Body of pancreas (tissue), 4 donors: ENCODE measurements around the gene MRPL43.

Experiments used
- POLR2A ChIP-seq, 3 donors: fragments of 450-650 bp; IDR thresholded peaks; one replicate each; pipeline ENCODE4 v1.6.1; 2016; ENCODE audit warnings: antibody characterized with exemption in 3 of 3, mild to moderate bottlenecking in 2 of 3
- TF ChIP-seq, protein P1 (sequence below), 7 experiments: fragments of 450-650 bp in 4 of 7; fragments of 200-600 bp in 3 of 7; sonication (generic) in 3 of 7; IDR thresholded peaks; one replicate each; pipeline ENCODE4 v1.5.1; 2016 to 2019; ENCODE audit warnings: antibody characterized with exemption in 7 of 7

DNA sequence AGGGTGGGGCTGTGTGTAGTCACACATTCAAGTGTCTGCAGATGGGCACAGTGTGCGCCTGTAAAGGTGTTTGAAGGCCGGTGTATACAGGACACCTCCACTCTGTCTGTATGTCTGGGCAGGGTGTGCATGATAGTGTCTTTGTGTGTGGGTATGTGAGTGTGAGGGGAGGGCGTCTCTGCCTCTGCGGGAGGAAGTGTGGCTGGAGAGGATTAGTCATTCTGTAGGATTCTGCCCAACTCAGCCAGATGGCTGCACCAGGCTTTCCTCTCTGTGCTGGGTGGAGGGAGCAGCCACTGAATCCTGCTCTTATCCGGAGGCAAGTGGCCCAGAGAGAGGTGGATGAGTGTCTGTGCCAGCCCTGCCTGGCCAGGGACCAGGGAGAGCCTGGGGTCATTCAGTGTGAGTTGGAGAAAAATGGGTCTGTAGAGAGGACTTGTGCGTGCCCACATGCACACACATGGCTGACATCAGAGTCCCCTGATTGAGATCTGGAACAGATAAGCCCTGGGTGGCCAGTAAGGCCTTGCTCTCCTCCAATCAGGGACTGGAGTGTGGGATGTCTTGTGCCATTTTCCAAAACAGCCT is 45.4 kb upstream of the MRPL43 start:
- peak; percentile 38 to 71 (median 69) for TF ChIP-seq POLR2A (IDR thresholded peaks at IDR 0.05)
- TF ChIP-seq, protein P1, sequence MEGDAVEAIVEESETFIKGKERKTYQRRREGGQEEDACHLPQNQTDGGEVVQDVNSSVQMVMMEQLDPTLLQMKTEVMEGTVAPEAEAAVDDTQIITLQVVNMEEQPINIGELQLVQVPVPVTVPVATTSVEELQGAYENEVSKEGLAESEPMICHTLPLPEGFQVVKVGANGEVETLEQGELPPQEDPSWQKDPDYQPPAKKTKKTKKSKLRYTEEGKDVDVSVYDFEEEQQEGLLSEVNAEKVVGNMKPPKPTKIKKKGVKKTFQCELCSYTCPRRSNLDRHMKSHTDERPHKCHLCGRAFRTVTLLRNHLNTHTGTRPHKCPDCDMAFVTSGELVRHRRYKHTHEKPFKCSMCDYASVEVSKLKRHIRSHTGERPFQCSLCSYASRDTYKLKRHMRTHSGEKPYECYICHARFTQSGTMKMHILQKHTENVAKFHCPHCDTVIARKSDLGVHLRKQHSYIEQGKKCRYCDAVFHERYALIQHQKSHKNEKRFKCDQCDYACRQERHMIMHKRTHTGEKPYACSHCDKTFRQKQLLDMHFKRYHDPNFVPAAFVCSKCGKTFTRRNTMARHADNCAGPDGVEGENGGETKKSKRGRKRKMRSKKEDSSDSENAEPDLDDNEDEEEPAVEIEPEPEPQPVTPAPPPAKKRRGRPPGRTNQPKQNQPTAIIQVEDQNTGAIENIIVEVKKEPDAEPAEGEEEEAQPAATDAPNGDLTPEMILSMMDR (IDR thresholded peaks at IDR 0.05), result no peak
